ENCODE data around the gene ACYP2. TPM values are rescaled to one million over a fixed set of nuclear protein-coding genes. Genes with fewer than 3 reads are reported as not detected.
A peak's percentile ranks its signal among the peaks of the same experiment; 100 is the strongest.
"Not testable (repeated sequence)": the region's sequence is repeated elsewhere in the genome, so short reads cannot be mapped to it uniquely, and the experiment has no call there.

Gene ACYP2
- total RNA-seq, 6 donors from 2014 or later, result 8.9 to 15.7 (median 14.8) TPM

- TF ChIP-seq, protein P1, sequence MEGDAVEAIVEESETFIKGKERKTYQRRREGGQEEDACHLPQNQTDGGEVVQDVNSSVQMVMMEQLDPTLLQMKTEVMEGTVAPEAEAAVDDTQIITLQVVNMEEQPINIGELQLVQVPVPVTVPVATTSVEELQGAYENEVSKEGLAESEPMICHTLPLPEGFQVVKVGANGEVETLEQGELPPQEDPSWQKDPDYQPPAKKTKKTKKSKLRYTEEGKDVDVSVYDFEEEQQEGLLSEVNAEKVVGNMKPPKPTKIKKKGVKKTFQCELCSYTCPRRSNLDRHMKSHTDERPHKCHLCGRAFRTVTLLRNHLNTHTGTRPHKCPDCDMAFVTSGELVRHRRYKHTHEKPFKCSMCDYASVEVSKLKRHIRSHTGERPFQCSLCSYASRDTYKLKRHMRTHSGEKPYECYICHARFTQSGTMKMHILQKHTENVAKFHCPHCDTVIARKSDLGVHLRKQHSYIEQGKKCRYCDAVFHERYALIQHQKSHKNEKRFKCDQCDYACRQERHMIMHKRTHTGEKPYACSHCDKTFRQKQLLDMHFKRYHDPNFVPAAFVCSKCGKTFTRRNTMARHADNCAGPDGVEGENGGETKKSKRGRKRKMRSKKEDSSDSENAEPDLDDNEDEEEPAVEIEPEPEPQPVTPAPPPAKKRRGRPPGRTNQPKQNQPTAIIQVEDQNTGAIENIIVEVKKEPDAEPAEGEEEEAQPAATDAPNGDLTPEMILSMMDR (IDR thresholded peaks at IDR 0.05), result no peak
- TF ChIP-seq EP300 (IDR thresholded peaks at IDR 0.05), result no peak
- TF ChIP-seq POLR2A (IDR thresholded peaks at IDR 0.05), result no peak
- no peak for TF ChIP-seq POLR2AphosphoS5 (IDR thresholded peaks at IDR 0.05)
- 41 to 56% methylated on average over 3 of the region's 3 CpGs for WGBS, 2 donors
- peak overlapping the region; percentile 99 to 100 (median 100) for H3K27ac ChIP-seq
- peaks cover 5 to 12% (median 7%) of the 10 kb centered on the region in 4 donors for H3K4me1 ChIP-seq
- no peaks in the 10 kb centered on the region for H3K27me3 ChIP-seq
- H3K4me3 ChIP-seq, result peak overlapping the region in 3 of 4 donors; percentile 58 to 68 (median 63)
- no peaks in the 10 kb centered on the region for H3K36me3 ChIP-seq
- H3K9me3 ChIP-seq, result no peaks in the 10 kb centered on the region
- DNase-seq (no peak), ATAC-seq (ENCODE audit: low FRiP score in 2 of 2) (no peak)
Observed at GRCh38 chr2:54114936-54115283, 505 bp upstream of the ACYP2 start.

- WGBS, 2 donors, result 97 to 99% methylated on average over 10 of the region's 10 CpGs
- not testable (repeated sequence) for H3K27ac ChIP-seq; H3K36me3 ChIP-seq; ATAC-seq (ENCODE audit: low FRiP score in 2 of 2); DNase-seq; H3K9me3 ChIP-seq; H3K27me3 ChIP-seq; H3K4me3 ChIP-seq
- peaks cover 5 to 12% (median 7%) of the 10 kb centered on the region in 4 donors for H3K4me1 ChIP-seq
Observed at GRCh38 chr2:54116598-54116997, 1.2 kb downstream of the ACYP2 start.

DNA sequence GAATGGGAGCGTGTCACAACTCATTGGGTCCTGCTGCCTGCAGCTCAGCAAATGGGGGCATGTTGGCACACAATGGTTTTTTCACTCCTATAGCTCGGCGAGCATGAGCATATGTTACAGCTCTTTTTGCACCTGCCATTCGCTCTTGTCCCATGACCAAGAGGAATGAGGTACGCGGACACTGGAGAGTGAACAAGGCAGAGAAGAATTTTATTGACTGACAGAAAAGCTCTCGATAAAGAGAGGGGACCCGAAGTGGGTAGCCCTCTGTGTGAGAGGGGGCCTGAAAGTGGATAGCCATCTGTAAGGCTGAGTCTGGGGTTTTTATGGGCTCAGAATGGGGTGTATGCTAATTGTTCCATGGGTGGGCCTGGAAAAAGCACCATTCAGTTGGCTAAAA is 5.5 kb downstream of the ACYP2 start:
- no peak for ATAC-seq (ENCODE audit: low FRiP score in 2 of 2)
- Histone ChIP-seq H3K4me1 (peaks cover 0 to 3% (median 0%) of the 10 kb centered on the region in 4 donors), H3K36me3 (no peaks in the 10 kb centered on the region), H3K9me3 (peaks cover 0 to 7% (median 2%) of the 10 kb centered on the region in 4 donors), H3K27ac (no peak overlapping the region), H3K27me3 (no peaks in the 10 kb centered on the region), H3K4me3 (no peak overlapping the region)
- TF ChIP-seq POLR2AphosphoS5 (IDR thresholded peaks at IDR 0.05) (no peak), EP300 (IDR thresholded peaks at IDR 0.05) (no peak), POLR2A (IDR thresholded peaks at IDR 0.05) (no peak)
- TF ChIP-seq, protein P1 (IDR thresholded peaks at IDR 0.05), result no peak
- DNase-seq, result no peak
- 96 to 98% methylated on average over 8 of the region's 8 CpGs for WGBS, 2 donors

- Histone ChIP-seq H3K4me3 (no peak overlapping the region), H3K36me3 (no peaks in the 10 kb centered on the region), H3K27ac (no peak overlapping the region), H3K4me1 (no peaks in the 10 kb centered on the region), H3K27me3 (no peaks in the 10 kb centered on the region), H3K9me3 (peaks cover 0 to 7% (median 2%) of the 10 kb centered on the region in 4 donors)
- WGBS, 2 donors, result 85 to 89% methylated on average over 3 of the region's 3 CpGs
- ATAC-seq (ENCODE audit: low FRiP score in 2 of 2) (no peak), DNase-seq (no peak)
- TF ChIP-seq, protein P1 (IDR thresholded peaks at IDR 0.05), result no peak
- TF ChIP-seq POLR2AphosphoS5 (IDR thresholded peaks at IDR 0.05), result no peak
- TF ChIP-seq EP300 (IDR thresholded peaks at IDR 0.05), result no peak
- no peak for TF ChIP-seq POLR2A (IDR thresholded peaks at IDR 0.05)
Observed at GRCh38 chr2:54122171-54122935, 6.9 kb downstream of the ACYP2 start.

GRCh38 chr2:54122939-54123338 is 7.5 kb downstream of the ACYP2 start:
- H3K27me3 ChIP-seq, result no peaks in the 10 kb centered on the region
- no peak for TF ChIP-seq EP300 (IDR thresholded peaks at IDR 0.05)
- TF ChIP-seq POLR2AphosphoS5 (IDR thresholded peaks at IDR 0.05), result no peak
- TF ChIP-seq, protein P1 (IDR thresholded peaks at IDR 0.05), result no peak
- TF ChIP-seq POLR2A (IDR thresholded peaks at IDR 0.05), result no peak
- no peak overlapping the region for H3K4me3 ChIP-seq
- no peaks in the 10 kb centered on the region for H3K4me1 ChIP-seq
- no peak overlapping the region for H3K27ac ChIP-seq
- peak in 1 of 2 donors; percentile 55 for ATAC-seq (ENCODE audit: low FRiP score in 2 of 2)
- peaks cover 0 to 7% (median 2%) of the 10 kb centered on the region in 4 donors for H3K9me3 ChIP-seq
- DNase-seq, result no peak
- WGBS, 2 donors, result 84 to 95% methylated on average over 4 of the region's 4 CpGs
- H3K36me3 ChIP-seq, result no peaks in the 10 kb centered on the region

DNA sequence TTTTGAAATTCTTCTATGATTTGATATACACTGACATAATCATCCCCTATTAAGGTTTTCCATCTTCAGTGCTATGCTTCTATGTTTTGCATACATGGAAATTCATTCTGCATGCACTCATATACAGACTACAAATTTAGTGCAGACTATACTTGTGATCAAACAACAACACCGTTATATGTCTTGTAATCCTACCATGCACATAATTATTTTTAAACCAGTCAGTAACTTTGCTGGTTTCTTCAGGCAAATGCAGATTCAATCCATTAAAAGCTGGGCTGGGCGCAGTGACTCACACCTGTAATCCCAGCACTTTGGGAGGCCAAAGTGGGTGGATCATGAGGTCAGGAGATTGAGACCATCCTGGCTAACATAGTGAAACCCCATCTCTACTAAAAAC is 11.8 kb downstream of the ACYP2 start:
- H3K4me3 ChIP-seq; H3K27ac ChIP-seq; H3K4me1 ChIP-seq; ATAC-seq (ENCODE audit: low FRiP score in 2 of 2); H3K9me3 ChIP-seq; H3K36me3 ChIP-seq; DNase-seq; H3K27me3 ChIP-seq: not testable (repeated sequence)
- WGBS, 2 donors, result 98 to 100% methylated on average over 2 of the region's 2 CpGs
